IPS-18a (cell line): ENCODE data around the gene TNS4.

Experiments
- H3K27ac ChIP-seq: one replicate; pipeline ENCODE4 v1.5.1; 2013; ENCODE audit warnings: low read length
- H3K27me3 ChIP-seq: one replicate; pipeline ENCODE4 v1.6.1; 2013; ENCODE audit warnings: mild to moderate bottlenecking, low read length; ENCODE audit not compliant: control insufficient read depth, insufficient read depth
- H3K36me3 ChIP-seq: one replicate; pipeline ENCODE4 v1.6.1; 2013; ENCODE audit warnings: low read depth, low read length; ENCODE audit not compliant: control insufficient read depth
- H3K4me1 ChIP-seq: one replicate; pipeline ENCODE4 v1.6.1; 2013; ENCODE audit warnings: low read depth, low read length; ENCODE audit not compliant: control insufficient read depth
- H3K4me3 ChIP-seq: one replicate; pipeline ENCODE4 v1.5.1; 2013; ENCODE audit warnings: low read length
- H3K9ac ChIP-seq: one replicate; pipeline ENCODE4 v1.6.1; 2013; ENCODE audit warnings: mild to moderate bottlenecking, low read length, moderate library complexity
- H3K9me3 ChIP-seq: one replicate; pipeline ENCODE4 v1.6.1; 2013; ENCODE audit warnings: low read depth, low read length; ENCODE audit not compliant: control insufficient read depth

Gene TNS4

GRCh38 chr17:40452921-40453378, 48.5 kb downstream of the TNS4 start:
- no peak overlapping the region for H3K27ac ChIP-seq
- no peaks in the 10 kb centered on the region for H3K9me3 ChIP-seq
- peaks cover 23% of the 10 kb centered on the region for H3K36me3 ChIP-seq
- H3K9ac ChIP-seq, result no peak overlapping the region
- H3K4me1 ChIP-seq, result peaks cover 13% of the 10 kb centered on the region
- H3K4me3 ChIP-seq, result no peak overlapping the region
- H3K27me3 ChIP-seq, result no peaks in the 10 kb centered on the region

GRCh38 chr17:40452216-40452787, 49.1 kb downstream of the TNS4 start:
- no peak overlapping the region for H3K27ac ChIP-seq
- H3K36me3 ChIP-seq, result peaks cover 23% of the 10 kb centered on the region
- H3K4me3 ChIP-seq, result no peak overlapping the region
- H3K4me1 ChIP-seq, result peaks cover 7% of the 10 kb centered on the region
- no peak overlapping the region for H3K9ac ChIP-seq
- no peaks in the 10 kb centered on the region for H3K9me3 ChIP-seq
- H3K27me3 ChIP-seq, result no peaks in the 10 kb centered on the region

- H3K9ac ChIP-seq, result no peak overlapping the region
- H3K27me3 ChIP-seq, result no peaks in the 10 kb centered on the region
- peaks cover 23% of the 10 kb centered on the region for H3K36me3 ChIP-seq
- no peak overlapping the region for H3K27ac ChIP-seq
- no peak overlapping the region for H3K4me3 ChIP-seq
- peaks cover 7% of the 10 kb centered on the region for H3K4me1 ChIP-seq
- no peaks in the 10 kb centered on the region for H3K9me3 ChIP-seq
Measured at GRCh38 chr17:40451420-40451819, 50.0 kb downstream of the TNS4 start.

DNA sequence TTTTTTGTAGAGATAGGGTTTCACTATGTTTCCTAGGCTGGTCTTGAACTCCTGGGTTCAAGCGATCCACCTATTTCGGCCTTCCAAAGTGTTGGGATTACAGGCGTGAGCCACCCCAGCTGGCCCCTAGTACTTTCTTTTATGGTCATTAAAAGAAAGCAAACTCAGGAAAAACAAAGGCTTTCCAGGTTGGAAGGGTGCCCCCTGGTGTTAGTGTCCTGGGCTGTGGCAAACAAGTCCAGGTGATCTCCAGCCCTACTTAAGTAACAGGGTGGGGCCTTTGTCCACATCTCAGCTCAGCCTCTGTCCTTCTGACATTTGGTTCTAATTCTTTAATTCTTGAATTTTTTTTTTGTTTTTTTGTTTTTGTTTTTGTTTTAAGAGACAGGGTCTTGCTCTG, 51.2 kb downstream of the TNS4 start:
- Histone ChIP-seq H3K27ac (no peak overlapping the region), H3K9ac (no peak overlapping the region), H3K36me3 (peaks cover 18% of the 10 kb centered on the region), H3K27me3 (no peaks in the 10 kb centered on the region), H3K9me3 (no peaks in the 10 kb centered on the region), H3K4me3 (no peak overlapping the region), H3K4me1 (peaks cover 13% of the 10 kb centered on the region)

DNA sequence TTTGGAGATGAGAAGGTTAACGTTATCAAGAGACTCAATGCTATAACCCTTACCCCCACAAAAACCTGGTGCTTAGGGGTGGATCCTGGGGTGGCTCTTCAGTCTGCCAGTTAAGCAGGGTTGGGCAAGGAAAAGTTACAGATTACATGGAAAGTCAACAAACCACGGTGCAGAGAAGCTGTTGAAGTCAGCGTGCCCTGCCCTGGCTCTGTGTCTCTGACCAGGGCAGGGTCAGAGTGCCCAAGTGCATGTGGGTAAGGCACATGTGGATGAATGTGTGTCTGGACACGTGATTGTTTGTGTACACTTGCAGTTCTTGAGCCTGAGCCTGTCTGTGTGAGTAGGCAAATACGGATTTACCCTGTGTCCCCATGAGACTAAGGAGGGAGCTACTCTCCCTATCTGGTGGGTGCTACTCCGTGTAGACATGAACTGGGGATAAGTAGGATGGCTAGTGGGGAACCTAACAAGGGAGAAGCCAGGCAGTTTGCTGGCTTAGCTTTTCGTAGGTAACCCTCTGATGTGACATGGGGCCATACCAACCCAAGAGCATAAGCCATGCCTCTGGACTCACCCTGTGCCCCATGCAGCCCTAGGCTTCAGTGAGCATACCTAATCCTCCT, 52.7 kb downstream of the TNS4 start:
- Histone ChIP-seq H3K27me3 (peaks cover 5% of the 10 kb centered on the region), H3K9me3 (no peaks in the 10 kb centered on the region), H3K36me3 (peaks cover 7% of the 10 kb centered on the region), H3K4me3 (no peak overlapping the region), H3K27ac (no peak overlapping the region), H3K4me1 (peaks cover 23% of the 10 kb centered on the region), H3K9ac (no peak overlapping the region)

- no peak overlapping the region for H3K27ac ChIP-seq
- H3K9ac ChIP-seq, result no peak overlapping the region
- H3K4me1 ChIP-seq, result peaks cover 23% of the 10 kb centered on the region
- H3K9me3 ChIP-seq, result no peaks in the 10 kb centered on the region
- peaks cover 5% of the 10 kb centered on the region for H3K27me3 ChIP-seq
- H3K4me3 ChIP-seq, result no peak overlapping the region
- peaks cover 3% of the 10 kb centered on the region for H3K36me3 ChIP-seq
Measured at GRCh38 chr17:40448213-40448638, 53.2 kb downstream of the TNS4 start.

DNA sequence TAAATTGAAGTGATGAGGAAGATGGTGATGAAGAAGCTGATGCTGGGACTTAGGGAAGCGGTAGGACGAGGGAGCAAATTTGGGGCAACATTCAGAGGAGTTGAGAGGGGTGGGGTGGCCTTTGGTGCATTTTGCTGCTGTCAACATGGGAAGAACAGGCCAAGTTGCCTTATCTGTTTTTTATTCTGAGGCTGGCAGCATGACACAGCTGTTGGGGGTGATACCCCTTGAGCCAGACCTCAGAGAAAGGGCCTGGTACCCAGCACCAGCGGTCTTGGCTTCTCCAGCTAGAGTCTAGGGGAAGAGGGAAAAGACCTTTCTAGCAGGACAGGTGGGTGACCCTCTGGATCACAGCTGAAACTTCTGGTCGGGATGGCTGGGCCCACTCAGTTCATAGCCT, 53.6 kb downstream of the TNS4 start:
- no peak overlapping the region for H3K9ac ChIP-seq
- no peak overlapping the region for H3K27ac ChIP-seq
- H3K4me3 ChIP-seq, result no peak overlapping the region
- H3K9me3 ChIP-seq, result no peaks in the 10 kb centered on the region
- peaks cover 5% of the 10 kb centered on the region for H3K27me3 ChIP-seq
- no peaks in the 10 kb centered on the region for H3K36me3 ChIP-seq
- H3K4me1 ChIP-seq, result peaks cover 23% of the 10 kb centered on the region

DNA sequence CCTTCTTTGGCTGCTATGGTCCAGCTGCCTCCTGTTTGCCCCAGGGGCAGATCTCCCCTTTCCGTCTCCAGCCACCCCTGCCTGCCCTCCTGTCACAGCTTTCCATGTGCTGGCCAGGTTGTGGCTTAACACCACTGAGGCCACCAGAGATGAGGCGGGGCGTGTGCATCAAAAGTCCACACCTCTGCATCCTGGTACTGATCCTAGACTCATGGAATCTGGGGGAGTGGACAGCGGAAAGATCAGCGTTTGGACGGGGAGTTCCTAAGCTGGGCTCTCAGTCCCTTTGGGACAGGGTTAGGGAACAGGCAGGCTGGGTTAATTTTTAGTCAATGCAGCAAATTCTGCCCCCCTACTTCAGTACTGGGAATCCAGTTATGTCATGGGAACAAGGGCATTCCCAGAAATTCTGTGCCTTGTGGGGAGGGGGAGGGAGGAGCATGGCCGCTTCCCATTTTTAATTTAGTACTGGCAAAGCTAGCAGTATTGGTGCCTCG, 54.2 kb downstream of the TNS4 start:
- Histone ChIP-seq H3K36me3 (no peaks in the 10 kb centered on the region), H3K4me1 (peaks cover 26% of the 10 kb centered on the region), H3K4me3 (no peak overlapping the region), H3K9ac (no peak overlapping the region), H3K27me3 (peaks cover 9% of the 10 kb centered on the region), H3K27ac (no peak overlapping the region), H3K9me3 (no peaks in the 10 kb centered on the region)

DNA sequence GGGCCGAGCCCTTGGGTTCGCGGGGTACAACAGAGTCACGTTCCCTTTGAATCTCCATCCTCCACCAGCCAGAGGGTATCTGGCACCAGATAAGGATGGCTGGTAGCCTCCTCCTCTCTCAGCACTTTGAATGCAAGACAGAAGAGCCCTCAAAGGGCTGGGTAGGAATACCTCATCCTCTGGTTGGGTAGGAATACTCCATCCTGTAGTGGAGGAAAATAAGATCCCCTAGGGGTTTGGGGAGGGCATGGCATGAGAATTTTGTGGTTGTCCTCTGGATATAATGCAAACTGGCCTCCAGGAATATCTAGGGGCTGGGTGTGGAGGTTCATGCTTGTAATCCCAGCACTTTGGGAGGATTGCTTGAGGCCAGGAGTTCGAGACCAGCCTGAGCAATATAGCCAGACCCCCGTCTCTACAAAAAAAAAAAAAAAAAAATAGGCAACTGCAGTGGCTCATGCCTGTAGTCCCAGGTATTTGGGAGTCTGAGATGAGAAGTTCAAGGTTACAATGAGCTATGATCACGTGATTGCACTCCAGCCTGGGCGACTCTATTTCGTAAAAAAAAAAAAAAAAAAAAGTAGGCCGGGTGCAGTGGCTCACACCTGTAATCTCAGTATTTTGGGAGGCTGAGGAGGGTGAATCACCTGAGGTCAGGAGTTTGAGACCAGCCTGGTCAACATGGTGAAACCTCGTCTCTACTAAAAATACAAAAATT, 55.5 kb downstream of the TNS4 start:
- Histone ChIP-seq H3K36me3 (no peaks in the 10 kb centered on the region), H3K27me3 (peaks cover 11% of the 10 kb centered on the region), H3K9ac (no peak overlapping the region), H3K9me3 (no peaks in the 10 kb centered on the region), H3K27ac (no peak overlapping the region), H3K4me3 (no peak overlapping the region), H3K4me1 (peaks cover 26% of the 10 kb centered on the region)

DNA sequence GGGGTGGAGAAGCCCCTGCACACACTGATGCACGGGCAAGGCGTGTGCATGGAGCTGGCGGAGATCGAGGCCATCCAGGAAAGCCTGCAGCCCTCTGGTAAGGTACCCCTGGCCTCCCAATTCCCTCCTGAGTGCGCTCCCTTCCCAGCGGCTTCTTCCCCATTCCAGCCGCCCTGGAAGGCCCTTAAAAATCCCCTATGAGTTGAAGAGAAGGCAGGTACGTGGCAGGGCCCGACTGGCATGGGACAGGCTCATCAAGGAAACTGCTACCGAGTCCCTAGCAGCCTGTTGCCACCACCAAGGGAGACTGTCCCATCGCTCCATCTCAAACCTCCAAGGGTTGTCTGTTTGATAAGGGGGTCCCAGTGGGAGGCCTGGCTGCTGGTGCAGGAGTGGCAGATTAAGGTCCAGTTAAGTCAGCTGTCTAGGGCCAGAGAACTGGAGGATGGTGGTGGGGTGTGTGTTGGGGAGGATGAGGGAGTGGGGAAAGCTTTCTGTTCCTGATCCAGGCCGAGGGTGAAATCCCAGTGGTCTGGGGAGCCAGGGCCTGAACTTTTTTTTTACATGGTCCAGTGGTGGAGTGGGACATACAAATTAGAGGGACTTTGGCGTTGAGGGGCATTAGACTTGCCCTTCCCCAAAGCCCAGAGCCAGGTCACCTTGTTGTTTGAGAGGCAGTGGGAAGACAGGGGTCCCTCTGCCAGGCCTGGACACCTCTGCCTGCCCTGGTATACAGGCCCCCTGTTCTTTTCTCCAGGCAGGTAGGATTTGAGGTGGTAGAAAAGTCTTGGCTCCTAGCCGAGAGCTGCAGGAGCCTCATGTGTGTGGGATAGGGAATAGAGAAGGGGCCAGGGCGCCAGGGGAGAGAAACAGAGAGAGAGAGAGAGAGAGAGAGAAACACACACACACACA, 57.2 kb downstream of the TNS4 start:
- Histone ChIP-seq H3K9me3 (no peaks in the 10 kb centered on the region), H3K36me3 (no peaks in the 10 kb centered on the region), H3K27me3 (peaks cover 11% of the 10 kb centered on the region), H3K4me1 (peaks cover 22% of the 10 kb centered on the region), H3K9ac (no peak overlapping the region), H3K4me3 (peak overlapping the region; percentile 59), H3K27ac (no peak overlapping the region)
